GM21576 (cell line): ENCODE data around the gene FTSJ1.

Source experiments
- ATAC-seq: cut with Tn5 transposase; IDR thresholded peaks from one replicate; pipeline ENCODE4 v1.9.1; 2021; ENCODE audit warnings: mild to moderate bottlenecking, moderate library complexity; ENCODE audit not compliant: unreplicated experiment

The FTSJ1 gene

GRCh38 chrX:48470110-48470832 lies 5.7 kb upstream of the FTSJ1 start, which contains the start of gene SLC38A5:
Gene SLC38A5 (minus strand): TSS chrX:48470260. CDS start chrX:48467924, 2,336 bp downstream.
- ATAC-seq = no peak

GRCh38 chrX:48470833-48471118 lies 5.2 kb upstream of the FTSJ1 start:
- ATAC-seq = no peak

- ATAC-seq = no peak
These were observed 4.5 kb upstream of the FTSJ1 start for GRCh38 chrX:48471504-48471903.

GRCh38 chrX:48472225-48472624 lies 3.8 kb upstream of the FTSJ1 start:
- no peak for ATAC-seq

GRCh38 chrX:48472851-48473703 lies 2.9 kb upstream of the FTSJ1 start:
- ATAC-seq = no peak

- ATAC-seq = no peak
These were observed 2.4 kb upstream of the FTSJ1 start for GRCh38 chrX:48473704-48473990.

GRCh38 chrX:48474127-48474526 lies 1.9 kb upstream of the FTSJ1 start:
- no peak for ATAC-seq

GRCh38 chrX:48474581-48474980 lies 1.4 kb upstream of the FTSJ1 start:
- no peak for ATAC-seq

- ATAC-seq = no peak
These were observed 703 bp upstream of the FTSJ1 start for GRCh38 chrX:48475296-48475695.

- ATAC-seq = no peak
These were observed 920 bp downstream of the FTSJ1 start for GRCh38 chrX:48476919-48477318.

- ATAC-seq = no peak
These were observed 2.2 kb downstream of the FTSJ1 start for GRCh38 chrX:48477960-48478755.

GRCh38 chrX:48478806-48479205 lies 2.8 kb downstream of the FTSJ1 start:
- no peak for ATAC-seq

- no peak for ATAC-seq
These were observed 4.1 kb downstream of the FTSJ1 start for GRCh38 chrX:48480142-48480541.

- ATAC-seq = no peak
These were observed 4.6 kb downstream of the FTSJ1 start for GRCh38 chrX:48480583-48480982.

GRCh38 chrX:48482526-48482925 lies 6.5 kb downstream of the FTSJ1 start:
- no peak for ATAC-seq

GRCh38 chrX:48487362-48487798 lies 11.4 kb downstream of the FTSJ1 start:
- no peak for ATAC-seq

- ATAC-seq = no peak
These were observed 12.0 kb downstream of the FTSJ1 start for GRCh38 chrX:48488034-48488433.

- ATAC-seq = no peak
These were observed 13.3 kb downstream of the FTSJ1 start for GRCh38 chrX:48489296-48489695.

- ATAC-seq = no peak
These were observed 13.9 kb downstream of the FTSJ1 start for GRCh38 chrX:48489892-48490291.

- ATAC-seq = no peak
These were observed 14.7 kb downstream of the FTSJ1 start for GRCh38 chrX:48490661-48491060.

- no peak for ATAC-seq
These were observed 15.8 kb downstream of the FTSJ1 start for GRCh38 chrX:48491809-48492208.
